RWPE2 (cell line): ENCODE measurements around the gene PACSIN2.
"Not testable (repeated sequence)": the region's sequence is repeated elsewhere in the genome, so short reads cannot be mapped to it uniquely, and the experiment has no call there.

Experiments used
- ATAC-seq: fragments of 200-7000 bp; cut with Tn5 transposase; 3 replicates; pipeline ENCODE4 v1.9.1; 2021; ENCODE audit warnings: low read depth
- DNase-seq: peaks from one replicate; pipeline ENCODE4 v3.0.0-alpha.2; 2020; ENCODE audit warnings: low spot score
- H3K27ac ChIP-seq: fragments of 450-650 bp; 2 replicates; pipeline ENCODE4 v1.5.1; 2017; ENCODE audit warnings: mild to moderate bottlenecking; ENCODE audit not compliant: poor library complexity, severe bottlenecking
- H3K27me3 ChIP-seq: fragments of 250-450 bp; sonication (Bioruptor Pico); 2 replicates; pipeline ENCODE4 v1.5.1; 2021; ENCODE audit warnings: mild to moderate bottlenecking, moderate library complexity; ENCODE audit not compliant: insufficient read depth, poor library complexity, severe bottlenecking
- H3K36me3 ChIP-seq: fragments of 250-450 bp; sonication (Bioruptor Pico); 2 replicates; pipeline ENCODE4 v1.5.1; 2020; ENCODE audit warnings: low read depth, mild to moderate bottlenecking, moderate library complexity
- H3K4me1 ChIP-seq: fragments of 250-450 bp; sonication (Bioruptor Pico); 2 replicates; pipeline ENCODE4 v1.5.1; 2021; ENCODE audit warnings: mild to moderate bottlenecking, moderate library complexity; ENCODE audit not compliant: insufficient read depth, poor library complexity, severe bottlenecking
- H3K4me3 ChIP-seq: fragments of 250-450 bp; sonication (Bioruptor Pico); 2 replicates; pipeline ENCODE4 v1.5.1; 2021; ENCODE audit warnings: mild to moderate bottlenecking, moderate library complexity; ENCODE audit not compliant: severe bottlenecking
- H3K9me3 ChIP-seq: fragments of 250-450 bp; sonication (Bioruptor Pico); 2 replicates; pipeline ENCODE4 v1.5.1; 2021; ENCODE audit warnings: mild to moderate bottlenecking, moderate library complexity; ENCODE audit not compliant: severe bottlenecking
- CTCF ChIP-seq: fragments of 450-650 bp; IDR thresholded peaks from one replicate; pipeline ENCODE4 v1.5.1; 2017; ENCODE audit warnings: mild to moderate bottlenecking, moderate library complexity; ENCODE audit not compliant: poor library complexity, severe bottlenecking

The PACSIN2 gene

GRCh38 chr22:42997582-42998090, 17.3 kb downstream of the PACSIN2 start:
- Histone ChIP-seq H3K36me3 (no peaks in the 10 kb centered on the region), H3K27ac (peak overlapping the region; percentile 93), H3K4me1 (peaks cover 61% of the 10 kb centered on the region), H3K27me3 (no peaks in the 10 kb centered on the region), H3K9me3 (no peaks in the 10 kb centered on the region), H3K4me3 (no peak overlapping the region)
- DNase-seq (no peak), ATAC-seq (no peak)
- TF ChIP-seq CTCF: no peak

- H3K4me3 ChIP-seq: no peak overlapping the region
- ATAC-seq (no peak), DNase-seq (no peak)
- H3K4me1 ChIP-seq: peaks cover 58% of the 10 kb centered on the region
- no peaks in the 10 kb centered on the region for H3K9me3 ChIP-seq
- no peaks in the 10 kb centered on the region for H3K36me3 ChIP-seq
- no peak for TF ChIP-seq CTCF
- H3K27me3 ChIP-seq: no peaks in the 10 kb centered on the region
- peak overlapping the region; percentile 93 for H3K27ac ChIP-seq
These were observed 18.1 kb downstream of the PACSIN2 start for GRCh38 chr22:42996646-42997365.

GRCh38 chr22:42995654-42996053, 19.3 kb downstream of the PACSIN2 start:
- H3K27me3 ChIP-seq, DNase-seq, H3K4me3 ChIP-seq, ATAC-seq, H3K36me3 ChIP-seq, H3K9me3 ChIP-seq: not testable (repeated sequence)
- peak overlapping the region; percentile 93 for H3K27ac ChIP-seq
- peaks cover 57% of the 10 kb centered on the region for H3K4me1 ChIP-seq

GRCh38 chr22:42994917-42995562, 19.9 kb downstream of the PACSIN2 start:
- no peak for TF ChIP-seq CTCF
- Histone ChIP-seq H3K4me1 (peaks cover 56% of the 10 kb centered on the region), H3K27me3 (no peaks in the 10 kb centered on the region), H3K4me3 (no peak overlapping the region), H3K36me3 (no peaks in the 10 kb centered on the region), H3K9me3 (no peaks in the 10 kb centered on the region), H3K27ac (peak overlapping the region; percentile 93)
- DNase-seq (no peak), ATAC-seq (peak; percentile 83)

- no peak for TF ChIP-seq CTCF
- ATAC-seq: no peak
- Histone ChIP-seq H3K27me3 (no peaks in the 10 kb centered on the region), H3K4me1 (peaks cover 56% of the 10 kb centered on the region), H3K9me3 (no peaks in the 10 kb centered on the region), H3K36me3 (no peaks in the 10 kb centered on the region), H3K4me3 (no peak overlapping the region), H3K27ac (peak overlapping the region; percentile 93)
- no peak for DNase-seq
These were observed 20.6 kb downstream of the PACSIN2 start for GRCh38 chr22:42994276-42994916.
